Frontal cortex (tissue), 4 donors: ENCODE data around the gene PRKG1. TPM values are rescaled to one million over a fixed set of nuclear protein-coding genes. Genes with fewer than 3 reads are reported as not detected.

Source experiments
- DNase-seq, 2 donors: peaks; one replicate each; pipeline ENCODE4 v3.0.0; 2012; ENCODE audit warnings: low spot score in 2 of 2
- FAIRE-seq: peaks from 2 replicates; lab custom pipeline; 2012; peaks lifted over from hg19 to GRCh38; lab: Jason Lieb, UNC
- total RNA-seq: library from RNA; depleted of rRNA; stranded (reverse); fragments of >200 nt; gene quantifications from one replicate; pipeline ENCODE4 v1.2.3, GENCODE V29; 2014
- donor health status: control.
- donor health status: control.
- donor health status: control.

The PRKG1 gene
- total RNA-seq, 1 donor from 2014 or later, result 15.5 TPM

DNA sequence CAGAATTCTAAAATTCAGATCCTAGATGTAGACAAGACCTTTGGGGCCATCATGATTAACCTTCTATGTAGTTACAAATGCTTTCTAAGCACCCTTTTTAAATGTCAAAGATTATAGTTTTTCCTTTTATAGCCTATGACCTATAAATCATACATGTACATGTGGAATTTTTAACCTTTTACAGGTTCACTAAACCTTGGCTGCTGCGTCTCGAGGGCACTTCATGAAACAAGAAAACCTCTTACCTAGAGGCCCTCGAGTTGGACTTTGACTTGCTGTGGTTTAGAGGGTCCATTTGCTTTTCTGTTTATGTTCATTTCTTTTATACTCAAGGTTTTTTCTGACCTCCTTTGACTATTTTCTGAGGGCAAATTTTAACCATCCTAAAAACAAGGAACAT, 323.0 kb downstream of the PRKG1 start:
- DNase-seq (no peak), FAIRE-seq (no peak)

DNA sequence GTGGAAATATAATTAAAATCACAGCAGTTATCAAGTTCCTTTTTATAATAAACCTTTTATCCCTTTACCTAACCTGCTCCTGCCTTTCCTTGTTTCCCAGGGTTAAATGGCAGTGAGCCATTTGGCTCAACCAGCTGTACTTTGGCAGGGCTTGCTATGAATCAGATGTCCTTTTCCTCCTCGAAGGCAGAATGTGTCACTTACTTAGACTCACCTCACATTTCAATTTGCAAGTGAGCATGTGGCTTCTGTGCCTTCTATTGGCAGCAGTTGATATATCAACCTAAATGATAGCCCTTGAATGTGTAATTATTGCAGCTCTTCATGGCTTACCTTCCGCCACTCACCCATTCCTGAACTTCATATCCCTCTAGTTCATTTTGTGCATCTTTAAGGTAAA, 323.4 kb downstream of the PRKG1 start:
- FAIRE-seq (no peak), DNase-seq (peak in 1 of 2 donors; percentile 23)

DNA sequence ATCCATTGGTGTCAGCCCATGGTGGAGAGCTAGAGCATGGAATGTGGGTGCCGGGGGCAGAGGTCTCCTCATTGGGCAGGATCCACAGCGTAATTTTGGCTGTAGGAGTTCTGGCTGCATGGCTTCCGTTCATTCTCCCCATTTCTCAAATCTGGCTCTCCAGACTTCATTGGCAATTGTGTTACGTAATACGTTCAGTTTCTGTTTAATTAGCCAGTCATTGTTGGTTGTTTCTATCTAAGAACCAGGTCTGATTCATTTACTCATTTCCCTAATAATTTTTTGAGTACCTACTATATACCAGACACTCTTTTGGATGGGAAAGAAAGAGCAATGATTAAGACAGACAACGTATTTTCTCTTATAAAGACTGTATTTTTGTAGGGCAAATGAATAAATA, 325.6 kb downstream of the PRKG1 start:
- FAIRE-seq (no peak), DNase-seq (no peak)

DNA sequence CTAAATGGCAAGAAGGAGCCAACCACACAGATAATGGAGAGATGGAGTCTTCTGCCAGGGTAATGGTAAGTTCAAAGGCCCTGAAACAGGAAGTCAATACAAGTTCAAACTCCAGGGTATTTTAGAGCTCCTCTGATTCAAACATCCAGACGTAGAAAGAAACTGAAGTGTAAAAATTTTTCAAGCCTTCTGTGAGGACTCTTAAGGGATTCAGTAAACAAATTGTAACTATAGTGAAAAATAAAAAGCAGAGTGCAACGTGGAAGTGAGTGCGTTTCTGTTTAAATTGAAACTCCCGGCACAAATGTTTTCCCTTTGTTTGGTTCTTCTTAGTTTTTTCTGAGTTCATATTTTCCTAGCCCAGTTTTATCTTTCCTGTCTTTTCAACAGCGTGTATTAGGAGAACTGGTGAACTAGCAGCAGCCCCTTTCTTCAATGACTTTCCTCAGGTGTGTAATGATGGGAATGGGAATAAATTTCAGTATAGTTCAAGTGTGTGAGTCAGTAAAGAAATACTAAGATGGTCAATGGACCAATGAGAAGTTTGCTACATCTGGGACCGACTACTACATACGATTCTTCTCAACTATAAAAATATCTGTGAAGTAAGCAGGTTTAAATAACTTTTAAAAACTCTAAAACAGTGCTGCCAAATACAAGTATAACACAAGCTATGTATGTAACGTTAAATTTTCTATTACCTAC, 326.3 kb downstream of the PRKG1 start:
- DNase-seq (no peak), FAIRE-seq (no peak)

DNA sequence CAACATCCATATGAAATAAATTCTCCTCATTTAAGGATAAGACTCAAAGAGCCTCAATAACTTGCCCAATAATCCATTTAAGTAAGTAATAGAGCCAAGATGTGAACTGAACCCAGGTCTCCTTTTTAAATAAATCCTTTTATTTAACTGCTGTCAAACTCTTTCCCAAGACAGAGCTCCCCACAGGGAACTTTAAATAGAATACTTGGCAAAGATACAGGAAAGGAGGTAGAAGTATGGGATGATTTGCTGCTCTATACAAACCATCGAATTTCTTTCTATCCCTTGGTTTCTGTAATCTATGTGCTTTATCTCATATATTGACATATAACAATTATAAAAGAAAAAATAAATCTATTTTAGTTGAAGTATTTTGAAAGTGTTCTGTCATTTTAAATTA, 329.2 kb downstream of the PRKG1 start:
- no peak for DNase-seq
- no peak for FAIRE-seq

DNA sequence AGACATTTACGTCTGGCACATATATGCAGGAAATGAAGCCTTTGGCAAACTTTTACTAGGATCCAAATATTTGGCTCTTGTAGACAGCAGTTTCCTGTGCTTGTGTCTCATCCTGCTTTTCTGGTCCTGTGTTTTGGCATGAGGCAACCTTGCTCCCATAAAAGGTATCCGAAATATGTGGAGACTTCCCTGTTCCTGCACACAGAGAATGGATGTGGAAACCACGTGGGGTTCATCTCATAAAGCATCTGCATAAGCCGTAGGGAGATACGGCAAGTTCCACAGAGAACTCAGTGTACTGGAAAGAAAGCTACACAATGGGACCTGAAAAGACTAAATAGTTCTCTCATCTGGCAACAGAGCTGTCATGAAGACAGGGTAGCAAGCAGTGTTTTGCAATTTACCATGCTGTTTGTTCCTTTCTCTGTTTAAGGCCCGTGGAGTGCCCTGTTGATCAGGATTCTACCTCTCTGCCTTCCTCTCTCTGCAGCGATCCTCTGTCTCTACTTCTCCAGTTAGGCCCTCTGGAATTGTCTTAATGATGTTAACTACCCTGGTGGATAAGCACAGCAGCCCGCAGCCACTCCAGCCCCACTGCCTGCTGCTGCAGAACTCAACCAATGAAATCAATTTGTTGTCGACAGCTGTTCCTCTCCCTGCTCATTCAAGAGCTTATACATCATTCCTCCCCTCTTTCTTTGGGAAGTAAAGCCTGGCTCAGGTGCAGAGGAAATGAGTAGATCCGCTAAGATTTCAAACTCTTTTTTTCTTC, 331.5 kb downstream of the PRKG1 start:
- FAIRE-seq, result no peak

DNA sequence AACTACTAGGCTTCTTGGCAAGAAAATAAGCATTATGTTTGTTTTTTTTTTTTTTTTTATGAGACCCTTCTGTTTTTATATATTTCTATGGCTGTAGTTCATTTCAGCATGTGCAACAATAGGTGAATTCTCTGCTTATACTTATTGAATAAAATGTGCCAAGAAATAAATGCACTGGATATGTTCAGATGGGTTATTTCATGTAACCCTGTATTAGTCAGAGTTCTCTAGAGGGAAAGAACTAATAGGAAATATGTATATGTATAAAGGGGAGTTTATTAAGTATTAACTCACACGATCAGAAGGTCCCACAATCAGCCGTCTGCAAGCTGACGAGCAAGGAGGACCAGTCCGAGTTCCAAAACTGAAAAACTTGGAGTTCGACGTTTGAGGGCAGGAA, 332.3 kb downstream of the PRKG1 start:
- FAIRE-seq (no peak), DNase-seq (no peak)

More for the DNA sequence above, 331.5 kb downstream of the PRKG1 start:
- no peak for DNase-seq

DNA sequence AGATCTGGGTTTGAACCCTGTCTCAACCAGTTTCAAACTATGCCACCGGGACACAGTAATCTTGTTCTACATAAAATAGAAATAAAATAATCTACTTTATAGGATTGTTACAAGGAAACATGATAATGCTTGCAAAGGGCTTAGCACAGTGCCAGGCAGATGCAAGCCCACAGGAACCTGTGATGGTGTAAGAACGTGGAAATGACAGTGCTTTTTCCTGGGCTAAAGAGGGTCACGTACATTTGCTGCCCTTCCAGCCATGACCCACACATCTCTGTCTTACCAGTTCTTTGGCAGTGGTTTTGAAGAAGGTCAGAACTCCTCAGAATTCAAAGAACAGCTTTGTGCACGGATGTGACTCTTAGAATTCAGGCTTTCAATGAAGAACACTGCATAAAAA, 342.2 kb downstream of the PRKG1 start:
- FAIRE-seq (no peak), DNase-seq (no peak)

DNA sequence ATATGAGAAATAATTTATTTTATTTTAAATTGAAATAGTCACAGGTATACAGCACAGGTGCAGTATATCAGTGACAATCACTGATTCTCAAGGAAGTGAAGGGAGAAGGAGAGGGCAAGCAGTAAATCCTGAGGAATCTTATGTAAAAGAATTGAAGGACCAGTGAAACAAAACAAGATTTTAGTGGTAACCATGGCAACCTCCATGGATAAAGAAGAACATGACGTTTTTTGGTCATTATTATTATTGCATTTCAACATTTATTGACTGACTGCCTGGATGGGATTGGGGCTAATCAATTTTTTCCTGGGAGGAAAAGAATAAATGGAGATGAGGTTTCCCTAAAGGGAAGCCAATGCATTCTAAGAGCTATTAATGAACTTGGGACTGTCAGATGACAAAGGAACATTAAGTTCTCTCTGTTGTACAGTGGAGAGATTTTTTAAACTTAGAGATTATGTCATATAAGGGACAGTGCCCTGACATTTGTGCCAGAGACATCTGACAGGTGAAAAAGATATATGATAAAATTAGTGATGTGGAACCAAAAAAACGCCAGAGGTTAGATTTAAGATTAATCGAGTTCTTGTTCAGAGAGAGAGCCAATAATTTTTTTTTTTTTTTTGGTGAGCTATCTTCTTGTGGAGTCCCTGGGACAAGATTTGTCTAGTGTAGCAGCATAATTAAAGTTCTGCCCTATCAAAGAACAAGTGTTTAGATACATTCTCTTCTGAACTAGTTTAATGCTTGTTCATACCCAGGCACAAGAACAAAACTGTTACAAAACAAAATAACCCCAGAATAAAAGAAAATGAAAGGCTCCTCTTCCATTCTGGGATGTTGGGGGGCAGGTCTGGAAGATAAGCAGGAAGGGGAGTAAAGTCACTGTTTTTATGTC, 345.2 kb downstream of the PRKG1 start:
- DNase-seq, result no peak

DNA sequence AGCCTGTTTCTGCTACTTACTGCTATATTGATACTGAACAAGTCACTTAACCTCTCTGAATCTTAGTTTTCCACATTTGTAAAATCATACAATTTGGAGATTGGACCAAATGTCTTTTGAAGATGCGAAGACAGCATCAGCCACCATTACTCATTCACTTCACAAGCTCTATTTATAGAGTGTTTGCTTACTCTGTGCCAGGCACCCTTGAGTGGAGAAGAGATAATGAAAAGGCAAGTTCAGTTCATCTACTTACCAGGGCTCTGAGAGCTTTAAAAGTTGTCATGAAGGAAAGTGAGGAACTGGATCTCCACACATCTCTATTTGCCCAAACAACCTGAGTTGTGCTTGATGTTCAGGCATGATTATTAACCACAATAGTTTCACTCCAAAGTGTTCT, 347.6 kb downstream of the PRKG1 start:
- FAIRE-seq, result no peak
- peak in 1 of 2 donors; percentile 5 for DNase-seq

More for the DNA sequence above, 345.2 kb downstream of the PRKG1 start:
- FAIRE-seq, result no peak

DNA sequence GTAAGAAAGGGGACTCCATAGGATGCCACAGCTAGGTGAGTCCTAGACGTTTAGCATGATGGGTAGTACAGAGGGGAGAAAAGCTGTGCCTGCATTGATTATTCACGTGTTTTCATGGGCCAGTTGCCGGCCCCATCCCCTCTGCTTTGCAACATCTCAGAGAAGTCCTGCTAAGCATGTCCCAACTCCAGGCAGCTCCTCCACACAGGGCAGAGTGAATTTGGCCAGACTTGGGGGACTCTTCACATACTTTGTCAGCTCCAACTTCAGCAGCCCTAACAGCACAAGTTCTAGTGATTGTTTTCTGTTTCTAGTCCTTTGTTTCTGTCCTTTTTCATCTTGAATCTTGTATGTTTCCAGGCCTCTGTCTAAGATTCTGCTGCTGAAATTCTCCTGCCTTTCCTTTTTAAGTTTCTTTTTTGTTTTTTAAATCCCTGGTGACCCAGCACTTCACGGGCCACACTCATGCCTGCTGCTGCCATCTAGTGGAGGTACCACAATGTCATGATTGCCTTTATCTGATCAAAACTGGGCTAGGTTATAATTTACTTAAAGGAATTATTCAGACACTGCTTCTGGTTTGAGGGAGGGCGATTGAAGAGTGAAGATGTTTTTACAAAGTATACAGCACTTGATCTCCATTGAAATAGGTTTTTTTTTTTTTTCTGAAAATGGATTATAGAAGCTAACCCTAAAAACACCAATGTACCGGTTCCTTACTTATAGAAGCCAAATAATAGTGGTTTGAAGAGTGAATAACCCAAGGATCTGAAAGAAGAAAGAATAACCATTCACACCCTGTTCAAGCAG, 348.2 kb downstream of the PRKG1 start:
- FAIRE-seq, result no peak
- peak in 1 of 2 donors; percentile 20 for DNase-seq

DNA sequence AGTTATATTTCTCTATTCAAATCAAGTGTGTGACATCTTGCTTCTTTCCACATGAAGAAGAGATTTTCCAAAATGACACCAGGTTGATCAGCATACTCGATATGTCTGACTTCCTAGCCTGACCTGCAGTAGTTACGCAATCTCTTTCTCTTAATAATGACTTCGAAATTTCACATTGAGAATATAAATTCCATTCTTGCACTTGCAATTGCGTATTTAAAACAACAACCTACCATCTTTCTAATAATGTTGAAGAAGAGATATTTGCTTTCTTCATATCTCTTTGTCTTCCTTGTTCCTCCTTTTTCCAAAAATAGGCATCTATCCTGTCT, 348.8 kb downstream of the PRKG1 start:
- FAIRE-seq, result no peak
- DNase-seq, result no peak

DNA sequence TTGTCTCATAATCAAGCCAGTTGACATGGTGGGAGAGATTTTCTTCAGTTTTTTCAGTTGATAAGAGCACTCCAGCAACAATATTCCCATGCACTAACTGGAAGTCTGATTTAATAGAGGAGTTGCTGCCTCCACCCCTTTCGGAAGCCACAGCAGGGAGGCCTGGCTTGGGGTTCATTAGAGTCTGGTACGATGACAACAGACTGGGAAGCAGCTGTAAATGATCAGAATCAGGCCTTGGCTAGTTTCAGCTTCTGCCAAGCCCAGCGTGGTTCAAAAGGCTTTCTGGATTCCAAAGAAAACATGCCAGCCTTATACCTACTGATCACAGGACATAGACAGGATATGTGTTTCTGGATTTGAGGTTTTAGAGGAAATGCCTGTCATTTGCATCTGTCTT, 351.1 kb downstream of the PRKG1 start:
- no peak for FAIRE-seq
- no peak for DNase-seq

DNA sequence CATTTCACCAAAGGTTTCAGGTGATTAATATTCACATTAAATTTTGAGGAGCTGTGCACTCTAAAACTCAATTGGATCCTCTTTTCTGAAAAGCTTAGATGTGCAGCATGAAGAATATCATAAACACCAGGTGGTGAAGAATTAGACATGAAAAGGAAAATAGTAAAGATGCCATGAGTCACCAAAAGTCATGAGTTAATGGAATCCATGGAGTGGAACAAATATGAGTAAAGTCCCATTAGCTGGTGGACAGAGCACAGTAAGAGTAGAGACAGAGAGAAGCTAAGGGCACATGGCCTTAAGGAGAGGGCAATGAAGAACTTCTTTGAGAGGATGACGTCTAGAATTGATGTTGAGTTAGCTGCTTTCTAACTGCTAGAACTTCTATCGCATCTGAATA, 353.5 kb downstream of the PRKG1 start:
- DNase-seq (no peak), FAIRE-seq (no peak)

DNA sequence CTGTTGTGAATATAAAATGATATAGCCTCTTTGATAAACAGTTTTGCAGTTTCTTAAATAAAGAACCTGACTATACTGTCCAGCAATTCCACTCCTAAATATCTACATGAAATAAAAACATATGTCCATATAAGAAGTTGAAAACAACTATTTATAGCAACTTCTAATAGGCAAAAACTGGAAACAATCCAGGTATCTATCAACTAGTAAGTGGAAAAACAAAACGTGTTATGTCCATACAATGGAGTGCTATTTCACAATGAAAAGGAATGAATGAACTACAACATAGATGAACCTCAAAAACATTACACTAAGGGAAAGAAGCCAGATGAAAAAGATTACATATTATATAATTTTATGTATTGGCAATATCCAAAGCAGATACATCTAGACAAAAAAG, 356.2 kb downstream of the PRKG1 start:
- DNase-seq, result no peak
- no peak for FAIRE-seq

DNA sequence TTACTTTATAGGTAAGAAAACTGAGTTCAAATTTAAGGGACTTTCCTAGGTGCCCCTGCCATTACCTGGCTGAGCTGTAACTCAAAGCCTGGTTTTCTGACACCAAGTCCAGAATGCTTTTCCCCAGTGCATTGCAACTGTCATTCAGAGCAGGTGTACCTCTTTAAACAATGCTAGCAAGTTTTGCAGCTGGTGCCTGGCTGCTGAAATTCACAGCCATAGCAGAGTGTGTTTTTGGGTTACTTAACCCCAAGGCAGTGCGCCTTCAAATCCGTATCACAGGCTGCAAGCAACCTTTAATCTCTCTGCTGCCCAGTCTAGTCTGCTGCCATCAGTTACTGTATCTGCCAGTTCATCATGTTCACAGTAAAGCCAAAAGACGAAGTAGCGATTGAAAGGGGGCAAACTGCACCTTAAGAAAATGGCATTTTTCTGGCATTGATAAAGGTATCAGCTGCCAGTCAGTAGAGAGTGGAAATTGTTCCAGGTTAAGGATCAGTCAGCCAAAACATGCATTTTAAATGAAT, 359.7 kb downstream of the PRKG1 start:
- FAIRE-seq (no peak), DNase-seq (no peak)

DNA sequence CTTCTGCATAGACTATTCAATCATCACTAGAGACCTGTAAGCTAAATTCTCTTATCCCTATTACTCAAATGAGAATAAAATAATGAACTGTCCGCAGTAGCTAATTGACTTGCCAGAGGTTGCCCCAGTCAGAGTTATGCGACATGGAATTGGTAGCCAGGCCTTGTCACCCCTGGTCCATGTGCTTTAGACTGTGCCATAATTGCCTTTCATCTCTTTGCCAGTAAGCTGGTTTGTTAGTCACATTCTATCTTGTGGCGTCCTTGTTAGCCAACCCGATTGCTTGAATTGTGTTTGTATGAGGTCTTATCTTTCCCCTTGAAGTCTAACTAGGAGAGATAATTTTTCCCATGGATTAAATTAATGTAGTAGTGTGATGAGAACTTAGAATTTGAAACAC, 362.5 kb downstream of the PRKG1 start:
- DNase-seq (no peak), FAIRE-seq (no peak)

DNA sequence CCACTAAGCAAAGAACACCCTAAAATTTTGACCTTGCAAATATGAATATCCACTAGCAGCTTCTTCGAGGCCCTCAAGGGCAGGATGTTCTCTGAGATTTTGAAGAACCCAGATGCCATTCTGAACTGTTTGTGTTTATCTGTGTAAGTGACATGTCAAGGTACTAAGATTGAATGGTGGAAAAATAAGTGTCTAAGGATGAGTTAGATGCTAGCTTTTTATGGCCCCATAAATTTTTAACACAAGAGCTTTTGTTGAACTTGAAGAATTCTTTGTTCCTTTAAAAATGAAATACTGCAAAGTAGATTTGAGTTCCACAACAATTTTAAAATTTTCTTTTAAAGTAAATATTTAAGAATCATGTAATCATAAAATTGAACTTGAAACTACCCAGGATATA, 365.4 kb downstream of the PRKG1 start:
- no peak for DNase-seq
- no peak for FAIRE-seq

DNA sequence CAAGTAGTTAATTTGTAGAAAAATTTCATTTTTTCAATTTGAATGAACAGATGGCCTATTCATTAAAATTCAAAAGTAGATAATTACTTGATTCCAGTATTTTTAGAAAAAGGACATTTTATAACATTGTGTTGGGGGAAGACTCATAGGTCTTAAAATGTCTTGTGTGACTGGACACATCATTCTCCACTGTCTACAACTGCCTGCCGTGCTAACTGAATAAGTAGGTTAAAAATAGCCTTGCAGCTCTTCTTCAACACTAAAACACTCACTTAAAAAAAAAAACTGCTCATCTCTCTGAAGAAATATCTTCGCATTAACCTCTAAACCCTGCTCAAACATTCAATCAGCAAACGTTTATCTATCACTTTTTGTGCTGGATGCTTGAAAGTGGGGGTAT, 371.3 kb downstream of the PRKG1 start:
- FAIRE-seq, result no peak
- no peak for DNase-seq

DNA sequence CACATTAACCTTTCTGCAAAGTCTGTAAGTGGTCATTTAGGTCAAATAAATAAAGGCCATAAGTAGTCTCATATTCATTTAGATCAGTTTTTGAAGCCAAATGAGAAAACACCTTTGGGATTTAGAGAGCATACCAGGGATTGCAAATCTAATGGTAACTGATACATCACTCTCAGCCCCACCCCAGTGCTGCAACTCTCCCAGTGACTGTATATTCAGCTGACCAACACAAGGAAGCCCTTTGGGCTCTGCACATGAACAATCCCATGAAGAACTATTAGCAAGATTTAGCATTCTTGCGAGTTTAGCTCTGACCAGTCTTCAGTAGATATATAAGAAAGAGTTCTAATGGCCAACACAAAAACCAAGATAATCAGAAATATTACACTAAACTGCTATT, 372.8 kb downstream of the PRKG1 start:
- FAIRE-seq (no peak), DNase-seq (no peak)
